Measurements from ENCODE around the gene PYGB.

Gene PYGB

GRCh38 chr20:25249198-25249931 is 1.5 kb downstream of the PYGB start:
- no peak overlapping the region for H4K91ac ChIP-seq (ENCODE audit: low read depth, low read length)
- H3K79me1 ChIP-seq (ENCODE audit: low read length), result peaks cover 9% of the 10 kb centered on the region

GRCh38 chr20:25250508-25250907 is 2.6 kb downstream of the PYGB start:
- Histone ChIP-seq H2AK5ac (ENCODE audit: low read length) (no peak overlapping the region), H2BK120ac (ENCODE audit: insufficient read depth, low read length, poor library complexity) (no peak overlapping the region), H2AFZ (ENCODE audit: insufficient read depth, low read length, poor library complexity) (no peak overlapping the region), H3K18ac (ENCODE audit: low read length) (no peak overlapping the region), H2BK5ac (ENCODE audit: low read depth, low read length, poor library complexity) (no peak overlapping the region), H3K27me3 (ENCODE audit: insufficient read depth, low read length) (no peaks in the 10 kb centered on the region), H3K4ac (ENCODE audit: low read depth, low read length) (no peak overlapping the region), H3K14ac (ENCODE audit: low read length) (no peak overlapping the region), H2BK12ac (ENCODE audit: low read length) (no peak overlapping the region), H3K36me3 (ENCODE audit: control insufficient read depth in 1 of 2, insufficient read depth in 2 of 2, low read length in 2 of 2) (peaks cover 7 to 10% of the 10 kb centered on the region in 2 experiments), H4K8ac (ENCODE audit: low read depth, low read length) (no peak overlapping the region), H3K4me1 (ENCODE audit: control insufficient read depth in 1 of 2, insufficient read depth in 2 of 2, low read length in 2 of 2) (peaks cover 7% of the 10 kb centered on the region in 2 experiments), H3K79me1 (ENCODE audit: low read length) (peaks cover 9% of the 10 kb centered on the region), H3K9ac (ENCODE audit: low read length) (no peak overlapping the region), H3K9me3 (ENCODE audit: insufficient read depth, low read depth, low read length) (no peaks in the 10 kb centered on the region), H3K27ac (ENCODE audit: low read depth, low read length) (no peak overlapping the region), H4K91ac (ENCODE audit: low read depth, low read length) (no peak overlapping the region), H3K4me3 (ENCODE audit: low read depth, low read length) (no peak overlapping the region), H3K4me2 (ENCODE audit: low read length) (no peak overlapping the region), H3K79me2 (ENCODE audit: control insufficient read depth, insufficient read depth, low read length, poor library complexity) (peaks cover 9% of the 10 kb centered on the region), H3K23ac (ENCODE audit: low read length) (no peak overlapping the region), H4K12ac (ENCODE audit: low read depth, low read length) (no peak overlapping the region)
- DNase-seq, result no peak
- no CpG with 5 or more reads among the region's 3 CpGs for WGBS (ENCODE audit: extremely low coverage, insufficient coverage, insufficient read length)

More at GRCh38 chr20:25249198-25249931, 1.5 kb downstream of the PYGB start:
- no peak overlapping the region for H4K8ac ChIP-seq (ENCODE audit: low read depth, low read length)
- no peak overlapping the region for H2BK12ac ChIP-seq (ENCODE audit: low read length)
- H3K79me2 ChIP-seq (ENCODE audit: control insufficient read depth, insufficient read depth, low read length, poor library complexity), result peaks cover 9% of the 10 kb centered on the region
- no peak overlapping the region for H3K4me3 ChIP-seq (ENCODE audit: low read depth, low read length)
- H2BK120ac ChIP-seq (ENCODE audit: insufficient read depth, low read length, poor library complexity), result no peak overlapping the region
- H2AFZ ChIP-seq (ENCODE audit: insufficient read depth, low read length, poor library complexity), result no peak overlapping the region
- H3K4me1 ChIP-seq (ENCODE audit: control insufficient read depth in 1 of 2, insufficient read depth in 2 of 2, low read length in 2 of 2), result peaks cover 7% of the 10 kb centered on the region in 2 experiments
- H2AK5ac ChIP-seq (ENCODE audit: low read length), result no peak overlapping the region
- 100% methylated on average over 1 of the region's 9 CpGs for whole genome bisulfite sequencing (ENCODE audit: extremely low coverage, insufficient coverage, insufficient read length)
- peaks cover 3 to 4% of the 10 kb centered on the region in 2 experiments for H3K36me3 ChIP-seq (ENCODE audit: control insufficient read depth in 1 of 2, insufficient read depth in 2 of 2, low read length in 2 of 2)
- H3K9me3 ChIP-seq (ENCODE audit: insufficient read depth, low read depth, low read length), result no peaks in the 10 kb centered on the region
- DNase-seq, result no peak
- no peak overlapping the region for H3K18ac ChIP-seq (ENCODE audit: low read length)
- no peak overlapping the region for H3K23ac ChIP-seq (ENCODE audit: low read length)
- no peak overlapping the region for H2BK5ac ChIP-seq (ENCODE audit: low read depth, low read length, poor library complexity)
- H3K14ac ChIP-seq (ENCODE audit: low read length), result no peak overlapping the region
- no peak overlapping the region for H3K27ac ChIP-seq (ENCODE audit: low read depth, low read length)
- H4K12ac ChIP-seq (ENCODE audit: low read depth, low read length), result no peak overlapping the region
- H3K9ac ChIP-seq (ENCODE audit: low read length), result no peak overlapping the region
- H3K4me2 ChIP-seq (ENCODE audit: low read length), result peak overlapping the region; percentile 37
- no peak overlapping the region for H3K4ac ChIP-seq (ENCODE audit: low read depth, low read length)
- no peaks in the 10 kb centered on the region for H3K27me3 ChIP-seq (ENCODE audit: insufficient read depth, low read length)

GRCh38 chr20:25251019-25251418 is 3.1 kb downstream of the PYGB start:
- no CpG with 5 or more reads among the region's 9 CpGs for WGBS (ENCODE audit: extremely low coverage, insufficient coverage, insufficient read length)

GRCh38 chr20:25251558-25251957 is 3.7 kb downstream of the PYGB start:
- H3K36me3 ChIP-seq (ENCODE audit: control insufficient read depth in 1 of 2, insufficient read depth in 2 of 2, low read length in 2 of 2), result peaks cover 7 to 10% of the 10 kb centered on the region in 2 experiments
- H3K14ac ChIP-seq (ENCODE audit: low read length), result no peak overlapping the region
- H3K9ac ChIP-seq (ENCODE audit: low read length), result no peak overlapping the region
- no peaks in the 10 kb centered on the region for H3K27me3 ChIP-seq (ENCODE audit: insufficient read depth, low read length)
- no peak overlapping the region for H3K18ac ChIP-seq (ENCODE audit: low read length)
- no peak overlapping the region for H2BK120ac ChIP-seq (ENCODE audit: insufficient read depth, low read length, poor library complexity)
- H3K79me1 ChIP-seq (ENCODE audit: low read length), result peaks cover 9% of the 10 kb centered on the region
- no peak overlapping the region for H4K12ac ChIP-seq (ENCODE audit: low read depth, low read length)
- DNase-seq, result no peak
- H2BK5ac ChIP-seq (ENCODE audit: low read depth, low read length, poor library complexity), result no peak overlapping the region
- H3K4ac ChIP-seq (ENCODE audit: low read depth, low read length), result no peak overlapping the region
- H4K8ac ChIP-seq (ENCODE audit: low read depth, low read length), result no peak overlapping the region
- H3K9me3 ChIP-seq (ENCODE audit: insufficient read depth, low read depth, low read length), result no peaks in the 10 kb centered on the region
- no peak overlapping the region for H2AK5ac ChIP-seq (ENCODE audit: low read length)
- no peak overlapping the region for H3K4me3 ChIP-seq (ENCODE audit: low read depth, low read length)
- no peak overlapping the region for H2BK12ac ChIP-seq (ENCODE audit: low read length)
- peaks cover 9% of the 10 kb centered on the region for H3K79me2 ChIP-seq (ENCODE audit: control insufficient read depth, insufficient read depth, low read length, poor library complexity)
- peaks cover 7% of the 10 kb centered on the region in 2 experiments for H3K4me1 ChIP-seq (ENCODE audit: control insufficient read depth in 1 of 2, insufficient read depth in 2 of 2, low read length in 2 of 2)
- no CpG with 5 or more reads among the region's 4 CpGs for WGBS (ENCODE audit: extremely low coverage, insufficient coverage, insufficient read length)
- H3K23ac ChIP-seq (ENCODE audit: low read length), result no peak overlapping the region
- no peak overlapping the region for H4K91ac ChIP-seq (ENCODE audit: low read depth, low read length)
- no peak overlapping the region for H3K4me2 ChIP-seq (ENCODE audit: low read length)
- H3K27ac ChIP-seq (ENCODE audit: low read depth, low read length), result no peak overlapping the region
- no peak overlapping the region for H2AFZ ChIP-seq (ENCODE audit: insufficient read depth, low read length, poor library complexity)

More at GRCh38 chr20:25251019-25251418, 3.1 kb downstream of the PYGB start:
- H3K14ac ChIP-seq (ENCODE audit: low read length), result no peak overlapping the region
- H3K79me2 ChIP-seq (ENCODE audit: control insufficient read depth, insufficient read depth, low read length, poor library complexity), result peaks cover 9% of the 10 kb centered on the region
- H3K4ac ChIP-seq (ENCODE audit: low read depth, low read length), result no peak overlapping the region
- peaks cover 7 to 10% of the 10 kb centered on the region in 2 experiments for H3K36me3 ChIP-seq (ENCODE audit: control insufficient read depth in 1 of 2, insufficient read depth in 2 of 2, low read length in 2 of 2)
- no peak overlapping the region for H3K4me2 ChIP-seq (ENCODE audit: low read length)
- no peaks in the 10 kb centered on the region for H3K9me3 ChIP-seq (ENCODE audit: insufficient read depth, low read depth, low read length)
- H2BK12ac ChIP-seq (ENCODE audit: low read length), result no peak overlapping the region
- no peak overlapping the region for H3K23ac ChIP-seq (ENCODE audit: low read length)
- no peak overlapping the region for H2BK120ac ChIP-seq (ENCODE audit: insufficient read depth, low read length, poor library complexity)
- H2AK5ac ChIP-seq (ENCODE audit: low read length), result no peak overlapping the region
- no peak for DNase-seq
- H3K9ac ChIP-seq (ENCODE audit: low read length), result peak overlapping the region; percentile 50
- H3K4me3 ChIP-seq (ENCODE audit: low read depth, low read length), result no peak overlapping the region
- no peak overlapping the region for H4K12ac ChIP-seq (ENCODE audit: low read depth, low read length)
- peaks cover 9% of the 10 kb centered on the region for H3K79me1 ChIP-seq (ENCODE audit: low read length)
- H4K8ac ChIP-seq (ENCODE audit: low read depth, low read length), result no peak overlapping the region
- no peak overlapping the region for H2BK5ac ChIP-seq (ENCODE audit: low read depth, low read length, poor library complexity)
- H3K4me1 ChIP-seq (ENCODE audit: control insufficient read depth in 1 of 2, insufficient read depth in 2 of 2, low read length in 2 of 2), result peaks cover 7% of the 10 kb centered on the region in 2 experiments
- H4K91ac ChIP-seq (ENCODE audit: low read depth, low read length), result no peak overlapping the region
- no peaks in the 10 kb centered on the region for H3K27me3 ChIP-seq (ENCODE audit: insufficient read depth, low read length)
- no peak overlapping the region for H3K18ac ChIP-seq (ENCODE audit: low read length)
- H3K27ac ChIP-seq (ENCODE audit: low read depth, low read length), result no peak overlapping the region
- H2AFZ ChIP-seq (ENCODE audit: insufficient read depth, low read length, poor library complexity), result no peak overlapping the region

All from trophoblast cell (in vitro differentiated cells and primary cell).